Esophagus muscularis mucosa (tissue), 4 donors: Measurements from ENCODE around the gene SP100. TPM values are rescaled to one million over a fixed set of nuclear protein-coding genes. Genes with fewer than 3 reads are reported as not detected.

Experiments
- DNase-seq: peaks from one replicate; pipeline ENCODE4 v3.0.0-alpha.2; 2017; ENCODE audit errors: extremely low spot score
- H3K27ac ChIP-seq, 4 donors: fragments of 200-600 bp; sonication (generic); replicated peaks in 1 of 4; 1 replicate in 3 of 4; 2 replicates in 1 of 4; pipeline ENCODE4 v1.5.1; 2016 to 2019; ENCODE audit warnings: mild to moderate bottlenecking in 1 of 4
- H3K27me3 ChIP-seq, 4 donors: fragments of 200-600 bp; sonication (generic); one replicate each; pipeline versions ENCODE4 v1.5.1 to v1.6.0; 2016 to 2019
- H3K36me3 ChIP-seq, 4 donors: fragments of 200-600 bp; sonication (generic); one replicate each; pipeline ENCODE4 v1.5.1; 2016 to 2019
- H3K4me1 ChIP-seq, 4 donors: fragments of 200-600 bp; sonication (generic); one replicate each; pipeline ENCODE4 v1.5.1; 2016 to 2019
- H3K4me3 ChIP-seq, 4 donors: fragments of 200-600 bp; sonication (generic); 1 replicate in 2 of 4; 2 replicates in 2 of 4; pipeline ENCODE4 v1.5.1; 2016 to 2019; ENCODE audit warnings: mild to moderate bottlenecking in 4 of 4, moderate library complexity in 1 of 4
- H3K9me3 ChIP-seq, 4 donors: fragments of 200-600 bp; sonication (generic); 1 replicate in 3 of 4; 2 replicates in 1 of 4; pipeline ENCODE4 v1.5.1; 2016 to 2019
- EP300 ChIP-seq: sonication (generic); formaldehyde crosslinking; IDR thresholded peaks from one replicate; pipeline ENCODE4 v1.6.1; 2017; ENCODE audit warnings: antibody characterized with exemption
- POLR2A ChIP-seq: fragments of 450-650 bp; IDR thresholded peaks from one replicate; pipeline ENCODE4 v1.6.1; 2017; ENCODE audit warnings: antibody characterized with exemption, moderate library complexity, mild to moderate bottlenecking, low read depth
- POLR2AphosphoS5 ChIP-seq, 2 donors: sonication (generic); formaldehyde crosslinking; IDR thresholded peaks; one replicate each; pipeline ENCODE4 v1.6.1; 2017; ENCODE audit warnings: antibody characterized with exemption in 2 of 2
- WGBS: methylation state at CpG from one replicate; pipeline ENCODE4 v1.1.5; 2018; 5-methylcytosine and 5-hydroxymethylcytosine counted together
- intact Hi-C: fragments of 100-400 bp; cut with DNase I; formaldehyde crosslinking; loops from one replicate; pipeline ENCODE4 v1.15.1; 2023
- total RNA-seq, 4 donors: library from RNA; depleted of rRNA; stranded (reverse); fragments of >200 nt; gene quantifications; one replicate each; pipeline versions ENCODE4 v1.1.0 to v1.2.1, GENCODE V29; 2016
- TF ChIP-seq, protein P1 (sequence below), 3 experiments: fragments of 200-600 bp in 2 of 3; fragments of 450-650 bp in 1 of 3; sonication (generic) in 2 of 3; IDR thresholded peaks; one replicate each; pipeline ENCODE4 v1.5.1; 2017 to 2019; ENCODE audit warnings: antibody characterized with exemption in 3 of 3, mild to moderate bottlenecking in 2 of 3, moderate library complexity in 1 of 3

Gene SP100
- total RNA-seq, 4 donors from 2014 or later = 83.8 to 95.5 (median 92.1) TPM

DNA sequence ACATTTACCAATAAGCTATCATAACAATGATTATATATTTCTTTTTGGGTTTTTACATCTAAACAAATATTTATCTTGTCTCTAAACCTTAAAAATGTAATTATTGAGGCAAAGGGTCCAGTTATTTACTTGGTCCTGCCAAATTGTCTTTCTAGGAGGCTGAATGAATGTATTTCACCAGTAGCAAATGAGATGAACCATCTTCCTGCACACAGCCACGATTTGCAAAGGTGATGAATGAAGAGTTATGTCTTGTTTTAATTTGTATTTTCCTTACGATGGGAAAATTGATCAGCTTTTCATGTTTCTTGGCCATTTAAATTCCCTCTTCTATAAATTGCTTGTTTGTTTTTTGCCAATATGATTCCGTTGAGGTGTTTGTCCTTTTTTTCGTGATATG is 1.4 kb downstream of the SP100 start:
- DNase-seq = no peak
- Histone ChIP-seq H3K27me3 (no peaks in the 10 kb centered on the region), H3K9me3 (no peaks in the 10 kb centered on the region), H3K4me3 (peak overlapping the region; percentile 56 to 72 (median 64)), H3K4me1 (peaks cover 48 to 70% (median 58%) of the 10 kb centered on the region in 4 donors), H3K27ac (peak overlapping the region in 1 of 4 donors; percentile 84), H3K36me3 (no peaks in the 10 kb centered on the region)
- intact Hi-C loops = loop anchor here (10.0 kb wide), 2 partner anchors 193 to 377 kb away; partner anchors contain the start of gene SP140
- WGBS = 69% methylated on average over 4 of the region's 4 CpGs
- TF ChIP-seq EP300 (no peak), POLR2AphosphoS5 (IDR thresholded peaks at IDR 0.05) (no peak), POLR2A (no peak)
- TF ChIP-seq, protein P1, sequence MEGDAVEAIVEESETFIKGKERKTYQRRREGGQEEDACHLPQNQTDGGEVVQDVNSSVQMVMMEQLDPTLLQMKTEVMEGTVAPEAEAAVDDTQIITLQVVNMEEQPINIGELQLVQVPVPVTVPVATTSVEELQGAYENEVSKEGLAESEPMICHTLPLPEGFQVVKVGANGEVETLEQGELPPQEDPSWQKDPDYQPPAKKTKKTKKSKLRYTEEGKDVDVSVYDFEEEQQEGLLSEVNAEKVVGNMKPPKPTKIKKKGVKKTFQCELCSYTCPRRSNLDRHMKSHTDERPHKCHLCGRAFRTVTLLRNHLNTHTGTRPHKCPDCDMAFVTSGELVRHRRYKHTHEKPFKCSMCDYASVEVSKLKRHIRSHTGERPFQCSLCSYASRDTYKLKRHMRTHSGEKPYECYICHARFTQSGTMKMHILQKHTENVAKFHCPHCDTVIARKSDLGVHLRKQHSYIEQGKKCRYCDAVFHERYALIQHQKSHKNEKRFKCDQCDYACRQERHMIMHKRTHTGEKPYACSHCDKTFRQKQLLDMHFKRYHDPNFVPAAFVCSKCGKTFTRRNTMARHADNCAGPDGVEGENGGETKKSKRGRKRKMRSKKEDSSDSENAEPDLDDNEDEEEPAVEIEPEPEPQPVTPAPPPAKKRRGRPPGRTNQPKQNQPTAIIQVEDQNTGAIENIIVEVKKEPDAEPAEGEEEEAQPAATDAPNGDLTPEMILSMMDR (IDR thresholded peaks at IDR 0.05) = no peak

DNA sequence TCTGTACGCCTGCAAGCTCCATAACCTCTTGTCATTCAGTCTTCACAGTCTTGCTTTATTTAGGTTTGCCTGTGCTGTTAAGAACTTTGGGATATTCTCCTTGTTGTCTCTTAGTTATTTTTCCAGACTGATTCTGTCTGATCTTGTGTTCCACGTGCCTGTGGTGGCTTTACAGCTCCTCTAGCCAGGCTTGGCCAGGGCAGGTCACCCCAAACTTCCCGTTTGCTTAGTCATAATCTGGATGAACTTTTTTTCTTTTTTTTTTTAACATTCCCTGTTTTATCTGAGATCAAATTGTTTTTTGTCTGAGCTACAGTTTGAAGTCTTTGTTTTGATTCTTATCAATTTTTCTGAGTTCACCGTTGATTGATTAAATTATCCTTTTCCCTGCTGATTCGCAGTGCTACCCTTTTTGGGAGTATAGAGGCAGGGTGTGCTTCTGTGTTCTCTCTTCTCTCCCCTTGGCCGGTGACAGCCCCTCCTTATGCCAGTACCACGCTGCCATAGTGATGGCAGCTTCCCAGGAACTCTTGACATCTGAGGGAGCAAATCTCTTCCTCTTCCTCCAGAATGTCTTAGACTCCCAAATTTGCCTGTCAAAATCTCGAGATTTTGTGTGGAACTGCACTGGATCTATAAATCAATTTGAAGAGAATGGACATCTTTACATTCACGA is 2.5 kb downstream of the SP100 start:
- peak overlapping the region; percentile 5 to 42 (median 10) for H3K27ac ChIP-seq
- intact Hi-C loops = loop anchor here (10.0 kb wide), 2 partner anchors 194 to 376 kb away; partner anchors contain the start of gene SP140
- no peaks in the 10 kb centered on the region for H3K36me3 ChIP-seq
- 57% methylated on average over 9 of the region's 9 CpGs for WGBS
- H3K4me3 ChIP-seq = peak overlapping the region; percentile 56 to 72 (median 64)
- peaks cover 52 to 74% (median 62%) of the 10 kb centered on the region in 4 donors for H3K4me1 ChIP-seq
- no peaks in the 10 kb centered on the region for H3K9me3 ChIP-seq
- no peaks in the 10 kb centered on the region for H3K27me3 ChIP-seq
- no peak for DNase-seq
- TF ChIP-seq POLR2A = no peak
- no peak for TF ChIP-seq EP300
- no peak for TF ChIP-seq POLR2AphosphoS5 (IDR thresholded peaks at IDR 0.05)
- TF ChIP-seq, protein P1 (IDR thresholded peaks at IDR 0.05) = no peak

DNA sequence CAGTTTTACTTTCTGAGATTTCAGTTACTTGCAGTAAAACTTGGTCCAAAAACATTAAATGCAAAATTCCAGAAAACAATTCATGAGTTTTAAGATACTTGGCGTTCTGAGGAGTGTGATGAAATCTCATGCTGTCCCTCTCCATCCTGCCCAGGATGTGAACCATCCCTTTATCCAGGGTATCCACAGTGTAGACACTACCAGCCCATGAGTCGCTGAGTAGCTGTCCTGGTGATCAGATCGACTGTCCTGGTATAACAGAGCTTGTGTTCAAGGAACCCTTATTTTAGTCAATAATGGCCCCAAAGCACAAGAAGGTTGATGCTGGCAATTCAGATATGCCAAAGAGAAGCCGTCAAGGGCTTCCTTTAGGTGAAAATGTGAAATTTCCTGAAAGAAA is 3.2 kb downstream of the SP100 start:
- TF ChIP-seq POLR2A (no peak), EP300 (no peak), POLR2AphosphoS5 (IDR thresholded peaks at IDR 0.05) (no peak)
- TF ChIP-seq, protein P1 (IDR thresholded peaks at IDR 0.05) = no peak
- intact Hi-C loops = loop anchor here (10.0 kb wide), 2 partner anchors 194 to 376 kb away; partner anchors contain the start of gene SP140
- Histone ChIP-seq H3K4me3 (peak overlapping the region in 3 of 4 donors; percentile 12 to 65 (median 64)), H3K4me1 (peaks cover 58 to 81% (median 68%) of the 10 kb centered on the region in 4 donors), H3K27me3 (no peaks in the 10 kb centered on the region), H3K9me3 (no peaks in the 10 kb centered on the region), H3K36me3 (no peaks in the 10 kb centered on the region), H3K27ac (no peak overlapping the region)
- no peak for DNase-seq
- WGBS = 86% methylated on average over 4 of the region's 4 CpGs

DNA sequence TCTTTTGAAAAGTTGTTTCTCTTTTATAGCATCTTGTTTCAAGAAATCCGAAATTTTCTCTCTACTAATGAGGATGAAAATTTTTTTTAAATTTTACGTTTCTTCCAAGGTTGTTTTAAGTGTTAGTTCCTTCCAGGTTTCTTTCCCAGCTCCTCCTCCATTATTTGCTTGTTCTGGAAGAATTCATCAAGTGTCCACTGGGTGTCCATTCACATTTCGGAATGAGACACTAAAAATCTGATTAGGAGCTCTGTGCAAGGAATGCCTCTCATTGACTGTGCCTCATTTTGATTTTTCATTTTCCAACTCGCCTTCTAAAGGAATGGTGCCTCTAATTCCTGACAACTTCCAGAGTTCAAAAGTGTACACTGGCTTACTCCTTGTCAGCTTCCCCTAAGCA is 6.1 kb downstream of the SP100 start:
- WGBS = 85% methylated on average over 4 of the region's 4 CpGs
- no peaks in the 10 kb centered on the region for H3K9me3 ChIP-seq
- peaks cover 54 to 79% (median 61%) of the 10 kb centered on the region in 4 donors for H3K4me1 ChIP-seq
- H3K27me3 ChIP-seq = no peaks in the 10 kb centered on the region
- TF ChIP-seq POLR2AphosphoS5 (IDR thresholded peaks at IDR 0.05) (no peak), POLR2A (no peak), EP300 (no peak)
- TF ChIP-seq, protein P1 (IDR thresholded peaks at IDR 0.05) = no peak
- intact Hi-C loops = no loop called here
- no peak overlapping the region for H3K4me3 ChIP-seq
- H3K27ac ChIP-seq = no peak overlapping the region
- no peak for DNase-seq
- H3K36me3 ChIP-seq = peaks cover 0 to 2% (median under 1%) of the 10 kb centered on the region in 4 donors
